Renal cortex interstitium (tissue), 11 donors: ENCODE results near the gene CNOT1. TPM values are rescaled to one million over a fixed set of nuclear protein-coding genes. Genes with fewer than 3 reads are reported as not detected.
A peak's percentile ranks its signal among the peaks of the same experiment; 100 is the strongest.

Experiments
- DNase-seq, 11 donors: peaks; one replicate each; pipeline ENCODE4 v3.0.0-alpha.2; 2013; ENCODE audit warnings: low read depth in 9 of 11, low spot score in 4 of 11; ENCODE audit errors: extremely low read depth in 1 of 11
- polyA plus RNA-seq, 3 donors: library from polyadenylated mRNA; unstranded; fragments of 120-200 nt; gene quantifications; one replicate each; pipeline ENCODE4 v1.2.1, GENCODE V29; 2013; ENCODE audit not compliant: insufficient read length in 3 of 3

CNOT1 gene
- polyA plus RNA-seq, 3 donors = 187 to 204 (median 194) TPM

GRCh38 chr16:58509256-58510096 is 120.2 kb downstream of the CNOT1 start:
- DNase-seq = no peak

- no peak for DNase-seq
Observed at GRCh38 chr16:58508671-58509251, 120.9 kb downstream of the CNOT1 start.

DNA sequence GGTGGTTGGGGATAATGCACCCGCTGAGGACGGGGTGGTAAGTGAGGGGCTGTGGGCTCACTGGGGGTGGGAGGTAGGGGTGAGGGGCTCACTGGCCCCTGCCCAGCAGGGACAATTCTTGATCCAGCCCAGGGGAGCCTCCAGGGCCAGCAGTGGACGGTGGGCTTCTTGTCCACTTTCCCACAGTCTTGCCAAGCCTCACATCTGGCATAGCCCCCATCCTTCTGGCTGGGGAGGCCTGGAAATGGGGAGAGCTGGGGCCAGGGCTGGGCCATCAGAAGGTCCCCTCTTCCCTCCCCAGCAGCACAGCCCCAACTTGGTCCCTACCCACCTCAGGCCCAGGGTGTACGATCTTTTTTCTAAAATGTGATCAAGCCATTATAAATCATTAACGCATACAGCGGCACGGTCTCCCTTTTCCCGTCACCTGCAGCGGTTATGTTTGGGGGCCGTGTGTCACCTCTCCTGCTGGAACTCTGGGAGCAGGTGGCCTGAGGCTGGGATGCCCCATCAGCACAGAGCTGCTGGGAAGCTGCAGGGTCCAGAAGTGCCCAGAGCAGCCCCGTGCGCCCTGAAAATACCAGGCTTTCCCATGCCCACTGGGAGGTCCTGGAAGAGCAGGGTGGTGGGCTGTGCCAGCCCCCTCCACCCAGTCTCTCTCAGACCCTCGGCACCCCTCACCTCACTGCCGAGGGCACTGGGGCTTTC is 121.5 kb downstream of the CNOT1 start:
- DNase-seq = no peak

- DNase-seq = no peak
Observed at GRCh38 chr16:58507195-58507962, 122.2 kb downstream of the CNOT1 start.

- DNase-seq = no peak
Observed at GRCh38 chr16:58506241-58507194, 123.1 kb downstream of the CNOT1 start.

- DNase-seq = no peak
Observed at GRCh38 chr16:58503863-58504688, 125.5 kb downstream of the CNOT1 start.

DNA sequence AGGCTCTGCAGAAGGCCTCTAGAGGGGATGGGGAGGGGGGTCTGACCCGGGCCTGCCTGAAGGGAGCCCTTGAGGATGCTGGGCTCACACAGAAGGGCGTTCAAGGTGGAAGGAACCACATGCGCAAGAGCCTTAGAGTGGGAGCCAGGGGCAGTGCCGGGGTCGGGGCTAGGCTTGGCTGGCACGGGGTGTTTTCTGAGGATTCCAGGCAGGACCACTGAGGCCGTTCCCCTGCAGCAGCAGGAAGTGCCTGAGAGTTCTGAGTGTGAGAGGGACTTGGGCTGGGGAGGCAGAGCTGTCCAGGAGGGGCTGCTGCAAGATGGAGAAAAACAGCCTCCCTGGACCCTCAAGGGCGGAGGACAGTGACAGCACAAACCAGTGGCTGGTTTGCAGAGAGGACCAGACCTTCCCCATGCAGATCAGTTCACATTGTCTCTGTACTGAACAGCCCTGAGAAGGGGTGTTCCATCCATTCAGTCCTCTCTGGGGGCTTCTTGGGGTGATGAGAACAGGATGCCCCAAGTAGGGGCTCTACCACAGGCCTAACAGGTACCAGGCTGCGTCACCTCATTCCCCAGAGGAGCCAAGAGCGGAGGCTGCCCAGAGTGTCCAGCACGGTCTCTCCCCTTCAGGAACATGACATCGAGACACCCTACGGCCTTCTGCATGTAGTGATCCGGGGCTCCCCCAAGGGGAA is 126.3 kb downstream of the CNOT1 start:
- DNase-seq = no peak

DNA sequence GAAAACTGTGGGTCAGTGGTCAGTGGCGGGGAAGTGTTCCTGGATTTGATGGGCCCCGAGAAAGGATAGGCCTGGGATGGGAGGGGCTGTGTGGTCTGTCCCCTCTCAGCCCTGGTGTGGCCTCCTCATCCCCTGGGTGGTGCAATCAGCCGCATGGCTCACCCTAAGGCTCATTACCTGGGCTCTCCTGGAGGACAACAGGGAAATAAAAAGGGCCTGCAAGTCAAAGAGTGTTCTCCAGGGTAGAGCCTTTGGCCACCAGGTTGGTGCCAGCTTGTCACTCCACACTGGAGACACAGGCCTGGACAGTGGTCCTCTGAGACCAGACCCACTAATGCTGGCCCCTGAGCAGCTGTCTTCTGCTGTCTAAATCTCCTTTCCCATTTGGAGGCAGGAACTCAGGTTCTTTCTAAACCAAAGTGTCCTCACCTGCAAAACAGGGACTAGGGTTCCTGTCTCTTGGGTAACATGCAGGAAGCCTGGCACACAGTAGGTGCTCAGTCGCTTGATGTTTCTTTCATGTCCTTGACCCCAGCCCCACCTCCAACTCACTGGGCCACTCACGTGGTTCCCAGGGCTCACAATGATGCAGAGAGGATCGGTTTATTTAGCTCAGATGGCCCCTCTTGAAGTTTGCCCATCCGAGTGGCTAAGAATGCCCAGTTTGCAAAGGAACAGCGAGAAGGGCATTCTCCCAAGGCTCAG is 127.3 kb downstream of the CNOT1 start:
- no peak for DNase-seq

DNA sequence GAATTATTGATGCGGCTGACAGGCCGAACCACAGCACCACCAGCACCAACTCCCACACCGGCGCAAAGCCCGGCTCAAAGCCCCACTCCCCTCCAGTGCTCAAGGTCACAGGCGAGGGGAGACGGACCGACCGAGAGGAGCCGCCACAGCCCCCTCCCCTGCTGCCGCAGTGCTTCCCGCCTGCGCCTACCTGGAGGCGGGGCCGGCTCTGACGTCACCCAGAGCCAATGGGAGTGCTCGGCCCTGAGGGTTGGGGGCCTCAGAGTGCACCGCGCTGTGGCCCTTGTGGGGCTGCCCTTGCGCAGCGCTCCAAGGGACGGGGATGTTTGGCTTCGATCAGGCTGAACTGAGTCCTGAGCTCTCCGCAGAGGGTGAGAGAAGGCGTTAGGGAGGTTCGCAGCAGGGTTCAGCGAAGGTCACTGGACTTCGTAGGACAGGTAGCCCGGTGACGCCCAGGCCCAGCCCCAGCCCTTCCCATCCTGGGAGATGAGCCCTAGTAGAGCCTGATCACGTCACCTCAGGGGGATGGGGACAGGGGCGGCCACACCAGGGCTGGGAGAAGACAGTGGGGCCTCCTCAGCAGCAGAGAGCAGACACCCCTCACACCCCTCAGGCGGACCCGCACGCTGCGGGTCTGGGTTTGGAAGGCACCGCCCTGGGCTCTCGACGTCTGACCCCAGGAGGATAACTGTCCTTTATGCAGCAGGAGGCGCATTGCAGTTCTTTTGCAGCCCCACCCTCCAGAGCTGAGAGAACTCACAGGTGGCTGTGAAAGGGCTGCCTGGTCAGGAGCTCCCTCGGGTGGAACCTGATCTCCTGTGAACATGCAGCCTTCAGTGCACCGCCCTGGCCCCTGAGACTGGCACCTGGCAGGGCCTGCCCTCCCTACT is 128.1 kb downstream of the CNOT1 start:
- DNase-seq = peak in 7 of 11 donors; percentile 57 to 69 (median 61)

- DNase-seq = no peak
Observed at GRCh38 chr16:58500430-58501241, 129.0 kb downstream of the CNOT1 start.

DNA sequence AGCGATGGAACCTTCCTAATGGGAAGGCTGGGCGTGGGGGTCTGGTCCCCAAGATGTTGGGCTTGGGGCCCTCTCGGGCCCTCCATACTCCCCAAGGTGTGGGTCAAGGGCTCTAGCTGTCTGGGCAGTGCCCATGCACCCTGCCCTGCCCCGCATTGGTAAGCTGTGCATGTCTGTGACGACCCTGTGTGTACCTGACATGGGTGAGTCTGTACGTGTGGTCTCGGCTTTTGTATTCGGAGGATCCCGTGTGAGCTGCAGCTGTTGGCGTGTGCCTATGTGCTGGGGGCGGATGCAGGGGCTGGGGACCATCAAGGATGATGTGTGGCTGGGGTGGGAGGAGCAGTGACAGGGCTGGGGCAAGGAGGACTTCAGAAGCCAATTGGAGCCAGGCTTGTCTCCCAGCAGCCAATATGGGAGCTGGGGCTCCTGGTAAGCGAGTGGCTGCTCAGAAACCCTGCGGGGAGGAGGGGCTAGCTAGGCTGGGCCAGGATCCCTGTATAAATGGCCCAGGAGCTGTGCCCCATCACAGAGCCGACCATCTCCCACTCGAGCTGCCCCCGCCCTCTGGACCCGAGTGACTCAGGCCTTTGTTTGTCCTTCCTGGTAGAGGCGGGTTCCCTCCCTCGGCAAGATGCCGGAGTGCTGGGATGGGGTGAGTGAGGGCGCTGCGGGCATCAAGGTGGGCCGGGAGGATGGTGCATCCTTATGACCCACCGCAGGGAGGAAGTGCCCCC is 129.8 kb downstream of the CNOT1 start, which contains the start of gene NDRG4:
TSS of gene NDRG4 (plus strand) at position 529 of the 737 bp plus-strand sequence. CDS start at position 635, 106 bp downstream.
- DNase-seq = peak in 10 of 11 donors; percentile 56 to 85 (median 70)

DNA sequence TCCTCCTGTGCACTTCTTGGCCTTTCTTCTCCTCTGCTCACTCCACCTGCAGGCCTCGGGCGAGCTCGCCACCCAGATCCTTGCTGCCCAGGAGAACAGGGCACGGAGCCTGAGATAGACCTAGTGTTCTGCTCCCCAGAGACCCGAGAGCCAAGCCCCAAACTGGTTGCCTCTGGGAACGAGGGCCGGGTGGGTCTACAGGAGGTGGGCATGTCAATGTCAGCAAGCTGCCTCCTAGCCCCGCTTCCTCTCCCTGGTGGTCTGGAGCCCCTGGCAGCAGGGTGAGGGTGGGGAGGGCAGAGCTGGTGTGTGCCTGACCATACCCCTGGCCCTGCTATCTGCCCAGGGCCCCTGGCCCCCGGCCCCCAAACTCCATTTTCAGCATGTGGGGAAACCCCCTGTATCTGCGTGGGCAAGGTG is 130.5 kb downstream of the CNOT1 start:
- DNase-seq = no peak

- no peak for DNase-seq
Observed at GRCh38 chr16:58498341-58499091, 131.1 kb downstream of the CNOT1 start.
